SK-N-SH (cell line): ENCODE data around the gene WWOX. TPM values are rescaled to one million over a fixed set of nuclear protein-coding genes. Genes with fewer than 3 reads are reported as not detected.

Experiments used
- CTCF ChIA-PET: fragments of 300-600, 350-600 bp; formaldehyde crosslinking; extraction: SDS; loops from one replicate; lab custom pipeline; 2021; lab: Yijun Ruan, JAX
- POLR2A ChIA-PET: fragments of 350-600 bp; sonication (Branson Sonifier 250); formaldehyde crosslinking; extraction: SDS; loops from one replicate; lab custom pipeline; 2020; ENCODE audit warnings: antibody characterized with exemption, inconsistent platforms; lab: Yijun Ruan, JAX
- DNase-seq: peaks from one replicate; pipeline ENCODE4 v3.0.0; 2012
- H2AFZ ChIP-seq: fragments of 200-600 bp; sonication (generic); 2 replicates; pipeline ENCODE4 v1.8.1; 2016; ENCODE audit warnings: antibody characterized with exemption, mild to moderate bottlenecking, low read depth
- H3F3A ChIP-seq: fragments of 200-600 bp; sonication (generic); replicated peaks from 2 replicates; pipeline ENCODE3; 2016; ENCODE audit warnings: antibody characterized with exemption, mild to moderate bottlenecking; ENCODE audit not compliant: insufficient read depth
- H3K27ac ChIP-seq, 2 experiments: fragments of 200-500 bp in 1 of 2; fragments of 200-600 bp in 1 of 2; sonication (Bioruptor generic) in 1 of 2; sonication (generic), shearing (Covaris generic) in 1 of 2; 2 replicates each; pipeline versions ENCODE4 v1.5.1 to v1.6.1; 2014 to 2016; ENCODE audit warnings: low read depth in 2 of 2, inconsistent platforms in 1 of 2, low read length in 1 of 2, mild to moderate bottlenecking in 1 of 2, mixed read lengths in 1 of 2
- H3K27me3 ChIP-seq: fragments of 200-600 bp; sonication (generic), shearing (Covaris generic); 2 replicates; pipeline ENCODE4 v1.6.1; 2016; ENCODE audit warnings: mixed run types; ENCODE audit not compliant: insufficient read depth
- H3K36me3 ChIP-seq, 2 experiments: fragments of 200-500 bp in 1 of 2; fragments of 200-600 bp in 1 of 2; sonication (Bioruptor generic) in 1 of 2; sonication (generic) in 1 of 2; replicated peaks in 1 of 2; 2 replicates each; pipeline versions ENCODE3 to v1.5.1; 2014 to 2016; ENCODE audit warnings: low read length in 1 of 2, mild to moderate bottlenecking in 1 of 2; ENCODE audit not compliant: insufficient read depth in 2 of 2, control insufficient read depth in 1 of 2
- H3K4me1 ChIP-seq, 2 experiments: fragments of 200-500 bp in 1 of 2; fragments of 200-600 bp in 1 of 2; sonication (Bioruptor generic) in 1 of 2; sonication (generic), shearing (Covaris generic) in 1 of 2; 2 replicates each; pipeline versions ENCODE4 v1.5.1 to v1.6.1; 2014 to 2016; ENCODE audit warnings: low read depth in 1 of 2, low read length in 1 of 2, mixed run types in 1 of 2; ENCODE audit not compliant: insufficient read depth in 2 of 2, control insufficient read depth in 1 of 2
- H3K4me2 ChIP-seq: fragments of 200-600 bp; sonication (generic), shearing (Covaris generic); 2 replicates; pipeline ENCODE4 v1.6.1; 2017; ENCODE audit warnings: mixed run types
- H3K4me3 ChIP-seq, 2 experiments: fragments of 200-500 bp in 1 of 2; fragments of 200-600 bp in 1 of 2; sonication (Bioruptor generic) in 1 of 2; sonication (generic), shearing (Covaris generic) in 1 of 2; 2 replicates each; pipeline versions ENCODE4 v1.5.1 to v1.8.1; 2014 to 2016; ENCODE audit warnings: low read depth in 2 of 2, inconsistent platforms in 1 of 2, low read length in 1 of 2, mild to moderate bottlenecking in 1 of 2, mixed read lengths in 1 of 2, moderate library complexity in 1 of 2
- H3K79me2 ChIP-seq: fragments of 200-600 bp; sonication (generic); 2 replicates; pipeline ENCODE4 v1.8.1; 2017; ENCODE audit warnings: mild to moderate bottlenecking; ENCODE audit not compliant: insufficient read depth
- H3K9ac ChIP-seq: fragments of 200-600 bp; sonication (generic); 2 replicates; pipeline ENCODE4 v1.6.1; 2017; ENCODE audit warnings: mixed run types
- H3K9me2 ChIP-seq: fragments of 200-600 bp; sonication (generic); 2 replicates; pipeline ENCODE4 v1.6.1; 2017; ENCODE audit warnings: mixed run types
- H3K9me3 ChIP-seq: fragments of 200-600 bp; sonication (generic); 2 replicates; pipeline ENCODE4 v1.6.1; 2017; ENCODE audit warnings: mixed run types, mild to moderate bottlenecking, moderate library complexity
- H4K20me1 ChIP-seq: fragments of 200-600 bp; sonication (generic); 2 replicates; pipeline ENCODE4 v1.6.1; 2017; ENCODE audit warnings: mild to moderate bottlenecking, mixed run types; ENCODE audit not compliant: insufficient read depth
- CHD2 ChIP-seq: fragments of 150-350 bp; IDR thresholded peaks from 2 replicates; pipeline ENCODE4 v1.6.1; 2018; ENCODE audit warnings: low read length; ENCODE audit not compliant: partially characterized antibody
- EP300 ChIP-seq, 2 experiments: IDR thresholded peaks; 2 replicates each; pipeline versions ENCODE4 v1.4.0 to v1.6.1; 2012; ENCODE audit warnings: borderline replicate concordance in 1 of 2, low read depth in 1 of 2, low read length in 1 of 2
- FOXM1 ChIP-seq: IDR thresholded peaks from 2 replicates; pipeline ENCODE4 v1.4.0; 2012; ENCODE audit warnings: low read depth, mild to moderate bottlenecking
- GABPA ChIP-seq: IDR thresholded peaks from 2 replicates; pipeline ENCODE4 v1.4.0; 2012; ENCODE audit warnings: low read depth, mild to moderate bottlenecking
- MXI1 ChIP-seq: IDR thresholded peaks from 2 replicates; pipeline ENCODE4 v1.6.1; 2012; ENCODE audit warnings: mild to moderate bottlenecking, low read depth, low read length, improper control_type of control experiment
- NFIC ChIP-seq: IDR thresholded peaks from 2 replicates; pipeline ENCODE4 v1.4.0; 2012; ENCODE audit warnings: borderline replicate concordance
- POLR2AphosphoS5 ChIP-seq: IDR thresholded peaks from 2 replicates; pipeline ENCODE4 v1.6.1; 2012; ENCODE audit warnings: low read depth, low read length
- RAD21 ChIP-seq: IDR thresholded peaks from 2 replicates; pipeline ENCODE4 v1.6.1; 2012; ENCODE audit warnings: mild to moderate bottlenecking, low read length
- RCOR1 ChIP-seq: fragments of 150-350 bp; IDR thresholded peaks from 2 replicates; pipeline ENCODE4 v1.6.1; 2017; ENCODE audit warnings: antibody characterized with exemption, low read length
- SIN3A ChIP-seq: IDR thresholded peaks from 2 replicates; pipeline ENCODE4 v1.6.1; 2012; ENCODE audit warnings: low read depth, mild to moderate bottlenecking, low read length, moderate library complexity, borderline replicate concordance
- SMC3 ChIP-seq: IDR thresholded peaks from 2 replicates; pipeline ENCODE4 v1.6.1; 2012; ENCODE audit warnings: low read depth, low read length, improper control_type of control experiment
- TCF12 ChIP-seq: IDR thresholded peaks from 2 replicates; pipeline ENCODE4 v1.4.0; 2012
- TEAD4 ChIP-seq: IDR thresholded peaks from 2 replicates; pipeline ENCODE4 v1.4.0; 2012; ENCODE audit warnings: mild to moderate bottlenecking, borderline replicate concordance; ENCODE audit not compliant: insufficient read depth
- YY1 ChIP-seq: IDR thresholded peaks from 2 replicates; pipeline ENCODE4 v1.4.0; 2012; ENCODE audit warnings: low read depth, mild to moderate bottlenecking
- WGBS: methylation state at CpG from one replicate; pipeline ENCODE4 v1.1.6; 2017; ENCODE audit warnings: low lambda C conversion rate; 5-methylcytosine and 5-hydroxymethylcytosine counted together
- polyA plus RNA-seq, 3 experiments: library from polyadenylated mRNA; depleted of rRNA; stranded (reverse); fragments of >200 nt; gene quantifications; 2 replicates each; pipeline ENCODE4 v1.2.3, GENCODE V29; 2012
- TF ChIP-seq, protein P1 (sequence below): IDR thresholded peaks from 2 replicates; pipeline ENCODE4 v1.4.0; 2012; ENCODE audit warnings: low read depth, borderline replicate concordance
- TF ChIP-seq, protein P2 (sequence below): IDR thresholded peaks from 2 replicates; pipeline ENCODE4 v1.4.0; 2012; ENCODE audit warnings: low read depth
- TF ChIP-seq, protein P3 (sequence below): IDR thresholded peaks from 2 replicates; pipeline ENCODE4 v1.4.0; 2012; ENCODE audit warnings: low read depth, borderline replicate concordance
- TF ChIP-seq, protein P4 (sequence below): IDR thresholded peaks from 2 replicates; pipeline ENCODE4 v1.6.1; 2012; ENCODE audit warnings: mild to moderate bottlenecking, low read depth, low read length, moderate library complexity

WWOX gene
- polyA plus RNA-seq, 1 of the 3 experiments (the other 2 are of a cell fraction), result 10.8 TPM

DNA sequence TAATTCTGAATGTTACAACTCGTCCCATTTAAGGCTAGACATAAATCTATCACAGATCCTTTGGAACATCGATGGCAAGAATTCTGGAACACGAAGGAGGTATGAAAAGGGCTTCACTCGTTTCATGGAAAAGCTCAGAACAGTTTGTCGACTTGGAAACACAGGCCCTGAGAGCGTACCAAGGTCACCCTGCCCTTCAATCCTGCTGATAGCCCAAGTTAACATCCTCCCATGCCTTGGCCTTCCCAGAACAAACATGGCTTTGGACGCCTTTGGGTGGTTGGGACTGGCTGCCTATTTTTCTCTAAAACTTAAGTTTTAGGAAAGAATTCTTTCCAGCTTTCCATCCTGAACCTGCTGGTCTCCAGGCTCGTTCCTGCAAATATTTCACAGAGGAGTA lies 1105.0 kb downstream of the WWOX start:
- Histone ChIP-seq H3K36me3 (no peaks in the 10 kb centered on the region), H2AFZ (no peak overlapping the region), H3K4me2 (no peak overlapping the region), H3K9me2 (no peaks in the 10 kb centered on the region), H3K79me2 (no peaks in the 10 kb centered on the region), H3K4me3 (no peak overlapping the region), H3K9me3 (no peaks in the 10 kb centered on the region), H3K27me3 (no peaks in the 10 kb centered on the region), H3F3A (no peaks in the 10 kb centered on the region), H3K9ac (no peak overlapping the region), H3K27ac (no peak overlapping the region), H3K4me1 (no peaks in the 10 kb centered on the region), H4K20me1 (no peaks in the 10 kb centered on the region)
- no peak for DNase-seq
- WGBS, result 12% methylated on average over 8 of the region's 8 CpGs
- TF ChIP-seq, protein P1, sequence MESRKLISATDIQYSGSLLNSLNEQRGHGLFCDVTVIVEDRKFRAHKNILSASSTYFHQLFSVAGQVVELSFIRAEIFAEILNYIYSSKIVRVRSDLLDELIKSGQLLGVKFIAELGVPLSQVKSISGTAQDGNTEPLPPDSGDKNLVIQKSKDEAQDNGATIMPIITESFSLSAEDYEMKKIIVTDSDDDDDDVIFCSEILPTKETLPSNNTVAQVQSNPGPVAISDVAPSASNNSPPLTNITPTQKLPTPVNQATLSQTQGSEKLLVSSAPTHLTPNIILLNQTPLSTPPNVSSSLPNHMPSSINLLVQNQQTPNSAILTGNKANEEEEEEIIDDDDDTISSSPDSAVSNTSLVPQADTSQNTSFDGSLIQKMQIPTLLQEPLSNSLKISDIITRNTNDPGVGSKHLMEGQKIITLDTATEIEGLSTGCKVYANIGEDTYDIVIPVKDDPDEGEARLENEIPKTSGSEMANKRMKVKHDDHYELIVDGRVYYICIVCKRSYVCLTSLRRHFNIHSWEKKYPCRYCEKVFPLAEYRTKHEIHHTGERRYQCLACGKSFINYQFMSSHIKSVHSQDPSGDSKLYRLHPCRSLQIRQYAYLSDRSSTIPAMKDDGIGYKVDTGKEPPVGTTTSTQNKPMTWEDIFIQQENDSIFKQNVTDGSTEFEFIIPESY, result no peak
- TF ChIP-seq SIN3A (no peak), POLR2AphosphoS5 (no peak)
- POLR2A ChIA-PET, result no interaction called here
- CTCF ChIA-PET, result no interaction called here

DNA sequence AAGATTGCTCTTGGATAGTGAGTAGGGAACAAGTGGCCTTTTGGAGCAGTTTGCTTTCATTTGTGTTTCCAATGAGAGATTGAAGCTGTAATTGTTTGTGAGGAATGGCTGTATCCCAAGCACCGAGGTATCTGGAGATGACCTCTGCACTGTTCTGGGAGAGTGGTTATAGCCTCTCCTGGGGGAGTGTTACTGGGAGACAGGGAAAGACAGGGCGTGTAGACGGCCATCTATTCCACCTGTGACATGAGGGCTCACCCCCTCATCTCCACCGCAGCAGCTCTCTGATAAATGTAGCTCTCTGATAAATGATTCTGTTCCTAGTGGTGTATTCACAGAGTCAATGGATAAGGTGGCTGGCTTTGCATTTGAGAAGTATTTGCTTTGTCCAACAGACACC lies 1107.4 kb downstream of the WWOX start:
- ChIA-PET CTCF (no interaction called here), POLR2A (no interaction called here)
- H3K9ac ChIP-seq, result no peak overlapping the region
- WGBS, result 21% methylated on average over 4 of the region's 4 CpGs
- no peak overlapping the region for H3K27ac ChIP-seq
- no peaks in the 10 kb centered on the region for H3K4me1 ChIP-seq
- H3K9me2 ChIP-seq, result no peaks in the 10 kb centered on the region
- H3K36me3 ChIP-seq, result no peaks in the 10 kb centered on the region
- H3F3A ChIP-seq, result no peaks in the 10 kb centered on the region
- no peaks in the 10 kb centered on the region for H3K79me2 ChIP-seq
- no peak overlapping the region for H3K4me2 ChIP-seq
- H4K20me1 ChIP-seq, result no peaks in the 10 kb centered on the region
- H3K4me3 ChIP-seq, result no peak overlapping the region
- TF ChIP-seq RAD21, result no peak
- TF ChIP-seq, protein P2, sequence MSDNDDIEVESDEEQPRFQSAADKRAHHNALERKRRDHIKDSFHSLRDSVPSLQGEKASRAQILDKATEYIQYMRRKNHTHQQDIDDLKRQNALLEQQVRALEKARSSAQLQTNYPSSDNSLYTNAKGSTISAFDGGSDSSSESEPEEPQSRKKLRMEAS, result no peak
- no peak for TF ChIP-seq SMC3
- no peak for TF ChIP-seq RCOR1
- no peak for TF ChIP-seq CHD2
- TF ChIP-seq POLR2AphosphoS5, result no peak
- no peak for TF ChIP-seq FOXM1
- TF ChIP-seq EP300 (IDR thresholded peaks at IDR 0.05; ENCODE audit: borderline replicate concordance in 1 of 2, low read depth in 1 of 2, low read length in 1 of 2), result no peak
- TF ChIP-seq TCF12, result no peak
- H3K9me3 ChIP-seq, result no peaks in the 10 kb centered on the region
- no peak overlapping the region for H2AFZ ChIP-seq
- no peak for DNase-seq
- H3K27me3 ChIP-seq, result no peaks in the 10 kb centered on the region

DNA sequence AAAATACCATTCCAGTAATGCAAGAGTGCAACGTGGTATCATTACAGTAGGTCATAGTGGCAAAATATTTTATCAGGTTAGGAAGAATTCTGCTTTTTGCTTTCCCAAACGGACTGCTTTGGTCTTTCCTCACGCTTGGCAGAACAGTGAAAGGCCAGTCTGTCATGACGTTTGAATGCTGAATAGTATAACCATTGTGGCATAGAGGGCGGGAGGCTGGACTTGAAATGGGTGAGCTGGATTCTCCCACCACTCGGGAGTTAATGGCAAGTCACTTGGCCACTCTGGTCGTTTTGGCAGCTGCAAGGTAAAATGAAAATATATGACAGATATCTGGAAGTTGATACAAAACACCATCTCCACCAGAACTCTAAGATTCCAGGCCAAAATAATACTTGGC lies 1109.9 kb downstream of the WWOX start:
- DNase-seq, result no peak
- Histone ChIP-seq H3K9me2 (no peaks in the 10 kb centered on the region), H3K36me3 (no peaks in the 10 kb centered on the region), H3K4me3 (no peak overlapping the region), H2AFZ (no peak overlapping the region), H3K9me3 (no peaks in the 10 kb centered on the region), H3K27me3 (no peaks in the 10 kb centered on the region), H3K79me2 (no peaks in the 10 kb centered on the region), H3K4me1 (no peaks in the 10 kb centered on the region), H3K27ac (no peak overlapping the region), H3K4me2 (no peak overlapping the region), H3K9ac (no peak overlapping the region), H3F3A (no peaks in the 10 kb centered on the region), H4K20me1 (no peaks in the 10 kb centered on the region)
- WGBS, result 14% methylated on average over 7 of the region's 7 CpGs
- ChIA-PET CTCF (no interaction called here), POLR2A (no interaction called here)
- no peak for TF ChIP-seq YY1
- TF ChIP-seq, protein P3, sequence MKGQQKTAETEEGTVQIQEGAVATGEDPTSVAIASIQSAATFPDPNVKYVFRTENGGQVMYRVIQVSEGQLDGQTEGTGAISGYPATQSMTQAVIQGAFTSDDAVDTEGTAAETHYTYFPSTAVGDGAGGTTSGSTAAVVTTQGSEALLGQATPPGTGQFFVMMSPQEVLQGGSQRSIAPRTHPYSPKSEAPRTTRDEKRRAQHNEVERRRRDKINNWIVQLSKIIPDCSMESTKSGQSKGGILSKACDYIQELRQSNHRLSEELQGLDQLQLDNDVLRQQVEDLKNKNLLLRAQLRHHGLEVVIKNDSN, result no peak
- no peak for TF ChIP-seq EP300 (IDR thresholded peaks at IDR 0.05; ENCODE audit: borderline replicate concordance in 1 of 2, low read depth in 1 of 2, low read length in 1 of 2)
- TF ChIP-seq POLR2AphosphoS5, result no peak
- TF ChIP-seq TEAD4, result no peak
- TF ChIP-seq, protein P4, sequence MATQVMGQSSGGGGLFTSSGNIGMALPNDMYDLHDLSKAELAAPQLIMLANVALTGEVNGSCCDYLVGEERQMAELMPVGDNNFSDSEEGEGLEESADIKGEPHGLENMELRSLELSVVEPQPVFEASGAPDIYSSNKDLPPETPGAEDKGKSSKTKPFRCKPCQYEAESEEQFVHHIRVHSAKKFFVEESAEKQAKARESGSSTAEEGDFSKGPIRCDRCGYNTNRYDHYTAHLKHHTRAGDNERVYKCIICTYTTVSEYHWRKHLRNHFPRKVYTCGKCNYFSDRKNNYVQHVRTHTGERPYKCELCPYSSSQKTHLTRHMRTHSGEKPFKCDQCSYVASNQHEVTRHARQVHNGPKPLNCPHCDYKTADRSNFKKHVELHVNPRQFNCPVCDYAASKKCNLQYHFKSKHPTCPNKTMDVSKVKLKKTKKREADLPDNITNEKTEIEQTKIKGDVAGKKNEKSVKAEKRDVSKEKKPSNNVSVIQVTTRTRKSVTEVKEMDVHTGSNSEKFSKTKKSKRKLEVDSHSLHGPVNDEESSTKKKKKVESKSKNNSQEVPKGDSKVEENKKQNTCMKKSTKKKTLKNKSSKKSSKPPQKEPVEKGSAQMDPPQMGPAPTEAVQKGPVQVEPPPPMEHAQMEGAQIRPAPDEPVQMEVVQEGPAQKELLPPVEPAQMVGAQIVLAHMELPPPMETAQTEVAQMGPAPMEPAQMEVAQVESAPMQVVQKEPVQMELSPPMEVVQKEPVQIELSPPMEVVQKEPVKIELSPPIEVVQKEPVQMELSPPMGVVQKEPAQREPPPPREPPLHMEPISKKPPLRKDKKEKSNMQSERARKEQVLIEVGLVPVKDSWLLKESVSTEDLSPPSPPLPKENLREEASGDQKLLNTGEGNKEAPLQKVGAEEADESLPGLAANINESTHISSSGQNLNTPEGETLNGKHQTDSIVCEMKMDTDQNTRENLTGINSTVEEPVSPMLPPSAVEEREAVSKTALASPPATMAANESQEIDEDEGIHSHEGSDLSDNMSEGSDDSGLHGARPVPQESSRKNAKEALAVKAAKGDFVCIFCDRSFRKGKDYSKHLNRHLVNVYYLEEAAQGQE, result no peak
- TF ChIP-seq GABPA, result no peak
- TF ChIP-seq NFIC, result no peak
- no peak for TF ChIP-seq MXI1
